ENCODE data around the gene CDKN2B. TPM values are rescaled to one million over a fixed set of nuclear protein-coding genes. Genes with fewer than 3 reads are reported as not detected.

Gene CDKN2B
- total and polyA plus RNA-seq, 2 of the 13 experiments (the other 11 are each of a cell fraction or from before 2014, with no cell fraction given): 1.4 to 1.5 TPM

DNA sequence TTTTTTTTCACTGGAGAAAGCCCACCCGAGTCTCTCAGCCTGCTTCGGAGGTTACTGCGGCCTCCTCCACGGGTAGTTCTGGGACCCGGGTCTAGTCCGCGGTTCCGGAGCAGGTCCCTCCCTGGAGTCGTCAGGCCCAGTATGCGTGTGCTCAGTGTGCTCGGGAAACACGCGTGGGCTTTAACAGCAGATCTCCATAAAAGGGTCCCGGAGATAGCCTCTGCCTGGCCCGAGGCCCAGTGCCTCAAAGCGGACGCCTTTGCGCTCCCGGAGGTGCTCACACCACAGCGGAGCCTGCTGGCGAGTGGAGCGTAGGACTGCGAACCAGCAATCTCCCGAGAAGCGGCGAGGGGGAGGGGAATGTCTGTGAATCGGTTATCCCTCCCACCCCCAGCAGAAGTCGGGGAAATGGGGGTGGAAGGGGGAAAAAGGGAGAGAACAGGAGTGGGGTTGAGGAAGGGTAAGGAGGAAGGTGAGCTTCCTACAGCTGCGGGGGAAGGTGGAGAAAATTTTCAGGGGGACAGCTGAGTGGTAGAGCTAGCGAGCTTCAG, 43.6 kb downstream of the CDKN2B start (continued):
- no peak for TF ChIP-seq ARID5B (CRISPR knock-in tag; IDR thresholded peaks at IDR 0.05)
- TF ChIP-seq HIC2 (CRISPR knock-in tag; IDR thresholded peaks at IDR 0.05; ENCODE audit: low read depth): no peak
- no peak for TF ChIP-seq ZNF660 (CRISPR knock-in tag; IDR thresholded peaks at IDR 0.05; ENCODE audit: borderline replicate concordance, low read depth)
- TF ChIP-seq RFX3 (CRISPR knock-in tag; IDR thresholded peaks at IDR 0.05): no peak
- no peak for TF ChIP-seq KAT8 (CRISPR knock-in tag; IDR thresholded peaks at IDR 0.05)
- no peak for TF ChIP-seq SAP130 (CRISPR knock-in tag; IDR thresholded peaks at IDR 0.05; ENCODE audit: low read depth)
- TF ChIP-seq SALL1 (CRISPR knock-in tag; IDR thresholded peaks at IDR 0.05): 0 out of 2 replicates have a peak, but pooled peaks have one; percentile 44
- TF ChIP-seq SRSF9 (IDR thresholded peaks at IDR 0.05; ENCODE audit: borderline replicate concordance, insufficient read depth, low read depth, low read length, poor library complexity, severe bottlenecking): no peak
- TF ChIP-seq NR1H2 (CRISPR knock-in tag; IDR thresholded peaks at IDR 0.05; ENCODE audit: borderline replicate concordance, low read depth): no peak
- TF ChIP-seq RAD51 (IDR thresholded peaks at IDR 0.05; ENCODE audit: borderline replicate concordance): no peak
- TF ChIP-seq SUZ12 (IDR thresholded peaks at IDR 0.05; ENCODE audit: low read depth, low read length): no peak
- TF ChIP-seq ISX (CRISPR knock-in tag; conservative IDR thresholded peaks at IDR 0.05): no peak
- no peak; the same call in 1 of the 2 replicates for TF ChIP-seq NRL (CRISPR knock-in tag; IDR thresholded peaks at IDR 0.05; ENCODE audit: borderline replicate concordance)
- TF ChIP-seq ZNF720 (CRISPR knock-in tag; IDR thresholded peaks at IDR 0.05): no peak
- no peak for TF ChIP-seq ZNF530 (CRISPR knock-in tag; IDR thresholded peaks at IDR 0.05; ENCODE audit: low read depth)
- TF ChIP-seq ZBTB33 (CRISPR knock-in tag; IDR thresholded peaks at IDR 0.05): no peak
- TF ChIP-seq GLMP (CRISPR knock-in tag; IDR thresholded peaks at IDR 0.05; ENCODE audit: borderline replicate concordance): no peak
